ENCODE data around the gene THEM4.
"Not testable (repeated sequence)": the region's sequence is repeated elsewhere in the genome, so short reads cannot be mapped to it uniquely, and the experiment has no call there.

The THEM4 gene

GRCh38 chr1:151897991-151898431 lies 11.3 kb downstream of the THEM4 start:
- no peak for DNase-seq

GRCh38 chr1:151893176-151893924 lies 16.0 kb downstream of the THEM4 start:
- DNase-seq, result no peak

- no peak for DNase-seq
These were observed 17.1 kb downstream of the THEM4 start for GRCh38 chr1:151892190-151892589.

- DNase-seq, result no peak
These were observed 17.8 kb downstream of the THEM4 start for GRCh38 chr1:151891512-151891911.

- DNase-seq, result no peak
These were observed 20.2 kb downstream of the THEM4 start for GRCh38 chr1:151888972-151889570.

GRCh38 chr1:151887028-151887427 lies 22.3 kb downstream of the THEM4 start:
- DNase-seq, result no peak

GRCh38 chr1:151885479-151885878 lies 23.8 kb downstream of the THEM4 start:
- DNase-seq, result no peak

- DNase-seq, result not testable (repeated sequence)
These were observed 24.4 kb downstream of the THEM4 start for GRCh38 chr1:151884879-151885278.

- DNase-seq, result not testable (repeated sequence)
These were observed 24.9 kb downstream of the THEM4 start for GRCh38 chr1:151884445-151884844.

GRCh38 chr1:151883898-151884297 lies 25.4 kb downstream of the THEM4 start:
- not testable (repeated sequence) for DNase-seq

- not testable (repeated sequence) for DNase-seq
These were observed 26.4 kb downstream of the THEM4 start for GRCh38 chr1:151882918-151883317.

GRCh38 chr1:151882466-151882865 lies 26.8 kb downstream of the THEM4 start:
- DNase-seq, result no peak

GRCh38 chr1:151881479-151881878 lies 27.8 kb downstream of the THEM4 start:
- DNase-seq, result peak in 2 of 58 donors; percentile 7 to 57

- no peak for DNase-seq
These were observed 33.8 kb downstream of the THEM4 start for GRCh38 chr1:151875419-151876097.

GRCh38 chr1:151872776-151873175 lies 36.5 kb downstream of the THEM4 start:
- not testable (repeated sequence) for DNase-seq

- DNase-seq, result no peak
These were observed 37.9 kb downstream of the THEM4 start for GRCh38 chr1:151871284-151872030.

GRCh38 chr1:151868486-151868885 lies 40.8 kb downstream of the THEM4 start:
- peak in 1 of 58 donors; percentile 30 for DNase-seq

GRCh38 chr1:151867765-151868411 lies 41.4 kb downstream of the THEM4 start:
- DNase-seq, result peak in 1 of 58 donors; percentile 30

GRCh38 chr1:151867321-151867720 lies 42.0 kb downstream of the THEM4 start:
- no peak for DNase-seq

GRCh38 chr1:151864411-151864810 lies 44.9 kb downstream of the THEM4 start:
- DNase-seq, result no peak

- DNase-seq, result no peak
These were observed 46.7 kb downstream of the THEM4 start for GRCh38 chr1:151862604-151863003.
